ENCODE results near the gene C1orf216.

GRCh38 chr1:35668506-35668905 is 50.2 kb downstream of the C1orf216 start:
- TF ChIP-seq CTCF (IDR thresholded peaks at IDR 0.05) (no peak), POLR2AphosphoS5 (IDR thresholded peaks at IDR 0.05) (no peak)
